Lung (tissue), 12 donors: ENCODE results near the gene PRPF40A. TPM values are rescaled to one million over a fixed set of nuclear protein-coding genes. Genes with fewer than 3 reads are reported as not detected.
A peak's percentile ranks its signal among the peaks of the same experiment; 100 is the strongest.

Source experiments
- ATAC-seq: fragments of 200-7000 bp; cut with Tn5 transposase; one replicate; pipeline ENCODE4 v1.9.1; 2020; ENCODE audit warnings: moderate number of reproducible peaks; ENCODE audit not compliant: insufficient read depth, low FRiP score
- DNase-seq, 3 donors: peaks; one replicate each; pipeline ENCODE4 v3.0.0-alpha.2; 2013 to 2017
- H3K27ac ChIP-seq, 2 donors: one replicate each; pipeline ENCODE4 v1.5.1; 2013; ENCODE audit warnings: mild to moderate bottlenecking in 2 of 2, moderate library complexity in 2 of 2, control low read depth in 1 of 2, inconsistent platforms in 1 of 2, low read depth in 1 of 2, low read length in 1 of 2
- H3K27me3 ChIP-seq, 3 donors: one replicate each; pipeline ENCODE4 v1.5.1; 2013; ENCODE audit warnings: low read length in 2 of 3; ENCODE audit not compliant: control insufficient read depth in 3 of 3, insufficient read depth in 3 of 3
- H3K36me3 ChIP-seq, 4 donors: one replicate each; pipeline ENCODE4 v1.5.1; 2013; ENCODE audit warnings: low read length in 4 of 4, mild to moderate bottlenecking in 1 of 4, moderate library complexity in 1 of 4; ENCODE audit not compliant: control insufficient read depth in 4 of 4, insufficient read depth in 4 of 4
- H3K4me1 ChIP-seq, 5 donors: one replicate each; pipeline ENCODE4 v1.5.1; 2013; ENCODE audit warnings: low read length in 5 of 5, mild to moderate bottlenecking in 2 of 5, moderate library complexity in 1 of 5; ENCODE audit not compliant: control insufficient read depth in 5 of 5, insufficient read depth in 5 of 5
- H3K4me3 ChIP-seq: one replicate; pipeline ENCODE4 v1.5.1; 2013; ENCODE audit warnings: mild to moderate bottlenecking, control low read depth, moderate library complexity
- H3K9ac ChIP-seq, 2 donors: one replicate each; pipeline ENCODE4 v1.5.1; 2013; ENCODE audit warnings: low read length in 2 of 2, control low read depth in 1 of 2; ENCODE audit not compliant: insufficient read depth in 1 of 2
- H3K9me3 ChIP-seq, 4 donors: one replicate each; pipeline ENCODE4 v1.5.1; 2013; ENCODE audit warnings: low read length in 3 of 4, mild to moderate bottlenecking in 1 of 4, moderate library complexity in 1 of 4; ENCODE audit not compliant: control insufficient read depth in 4 of 4, insufficient read depth in 3 of 4
- CTCF ChIP-seq: IDR thresholded peaks from 2 replicates; pipeline ENCODE4 v1.5.1; 2012; ENCODE audit warnings: mild to moderate bottlenecking; ENCODE audit errors: control extremely low read depth, extremely low read depth
- WGBS, 2 donors: extraction: QIAGEN DNeasy Blood & Tissue Kit; methylation state at CpG; one replicate each; pipeline ENCODE4 v1.1.7; 2013; 5-methylcytosine and 5-hydroxymethylcytosine counted together
- polyA plus RNA-seq, 2 donors: library from polyadenylated mRNA; stranded (reverse); fragments of 200-250 nt; gene quantifications; one replicate each; pipeline ENCODE4 v1.2.1, GENCODE V29; 2013
- total RNA-seq, 2 donors: library from RNA; depleted of rRNA in 1 of 2; stranded (reverse); fragments of >200 nt in 1 of 2; gene quantifications; one replicate each; pipeline ENCODE4 v1.2.1, GENCODE V29; 2014 to 2021
- donor health status: control.
- donor health status: control.
- donor health status: Bipolar disorder and iron deficiency.
- donor health status: healthy.
- donor health status: DM: yes; HTN: yes; CAD: no.

PRPF40A gene
- total and polyA plus RNA-seq, 4 donors, result 20.1 to 131 (median 58.6) TPM

GRCh38 chr2:152644189-152644873 lies 72.9 kb downstream of the PRPF40A start:
- Histone ChIP-seq H3K4me1 (peaks cover 0 to 18% (median 4%) of the 10 kb centered on the region in 5 donors), H3K36me3 (peaks cover 16 to 36% (median 23%) of the 10 kb centered on the region in 4 donors), H3K9me3 (peaks cover 0 to 1% (median 0%) of the 10 kb centered on the region in 4 donors), H3K27ac (no peak overlapping the region), H3K27me3 (no peaks in the 10 kb centered on the region), H3K9ac (no peak overlapping the region), H3K4me3 (no peak overlapping the region)
- no peak for TF ChIP-seq CTCF
- ATAC-seq (no peak), DNase-seq (peak in 1 of 3 donors; percentile 55)
- WGBS, 2 donors, result 90 to 91% methylated on average over 6 of the region's 6 CpGs

- DNase-seq (no peak), ATAC-seq (no peak)
- Histone ChIP-seq H3K4me1 (no peaks in the 10 kb centered on the region), H3K27me3 (no peaks in the 10 kb centered on the region), H3K9me3 (peaks cover 0 to 1% (median 0%) of the 10 kb centered on the region in 4 donors), H3K9ac (no peak overlapping the region), H3K36me3 (peaks cover 21 to 50% (median 35%) of the 10 kb centered on the region in 4 donors), H3K27ac (no peak overlapping the region), H3K4me3 (no peak overlapping the region)
- no peak for TF ChIP-seq CTCF
- 78 to 79% methylated on average over 8 of the region's 8 CpGs for WGBS, 2 donors
Observed at GRCh38 chr2:152638590-152638989, 78.7 kb downstream of the PRPF40A start.

GRCh38 chr2:152638056-152638455 lies 79.2 kb downstream of the PRPF40A start:
- Histone ChIP-seq H3K27ac (no peak overlapping the region), H3K27me3 (no peaks in the 10 kb centered on the region), H3K9me3 (peaks cover 0 to 1% (median 0%) of the 10 kb centered on the region in 4 donors), H3K4me3 (no peak overlapping the region), H3K36me3 (peaks cover 18 to 50% (median 36%) of the 10 kb centered on the region in 4 donors), H3K9ac (no peak overlapping the region), H3K4me1 (no peaks in the 10 kb centered on the region)
- ATAC-seq, result no peak
- WGBS, 2 donors, result 77 to 90% methylated on average over 2 of the region's 2 CpGs
- no peak for TF ChIP-seq CTCF
- no peak for DNase-seq
